Activated T-helper 1 cell treated with anti-CD3 and anti-CD28 coated beads, Interleukin-12 subunit alpha, Interleukin-12 subunit beta, Interleukin-2, Interleukin-4 antibody, amounts not matched to agents 30 ng/mL and 10 ng/mL and 1 ng/mL, durations not matched to agents 14 hours and 24 hours and 36 hours (primary cell): ENCODE measurements around the gene PITPNC1. TPM values are rescaled to one million over a fixed set of nuclear protein-coding genes. Genes with fewer than 3 reads are reported as not detected.

ENCODE experiments used
- DNase-seq: peaks from one replicate; pipeline ENCODE4 v3.0.0; 2021; ENCODE audit warnings: low spot score
- H3K27ac Mint-ChIP-seq: one replicate; pipeline ENCODE4 v1.8.0; 2021; ENCODE audit warnings: mild to moderate bottlenecking, mixed read lengths
- H3K27me3 Mint-ChIP-seq: one replicate; pipeline ENCODE4 v1.8.0; 2022; ENCODE audit warnings: mild to moderate bottlenecking, moderate library complexity, mixed read lengths; ENCODE audit not compliant: insufficient read depth
- H3K36me3 Mint-ChIP-seq: one replicate; pipeline ENCODE4 v1.8.0; 2021; ENCODE audit warnings: low read depth, mixed read lengths
- H3K4me1 Mint-ChIP-seq: one replicate; pipeline ENCODE4 v1.8.0; 2021; ENCODE audit warnings: low read depth, mixed read lengths
- H3K4me3 Mint-ChIP-seq: one replicate; pipeline ENCODE4 v1.8.0; 2021; ENCODE audit warnings: mild to moderate bottlenecking, moderate library complexity, mixed read lengths
- H3K9me3 Mint-ChIP-seq: one replicate; pipeline ENCODE4 v1.8.0; 2021; ENCODE audit warnings: mixed read lengths
- intact Hi-C: fragments of 100-400 bp; cut with micrococcal nuclease; formaldehyde crosslinking; loops from one replicate; pipeline ENCODE4 v1.15.1; 2024
- total RNA-seq: library from RNA; stranded (reverse); gene quantifications from 2 replicates; pipeline ENCODE4 v1.2.3, GENCODE V29; 2022

PITPNC1 gene
- total RNA-seq, 1 donor from 2014 or later: 17.7 TPM

DNA sequence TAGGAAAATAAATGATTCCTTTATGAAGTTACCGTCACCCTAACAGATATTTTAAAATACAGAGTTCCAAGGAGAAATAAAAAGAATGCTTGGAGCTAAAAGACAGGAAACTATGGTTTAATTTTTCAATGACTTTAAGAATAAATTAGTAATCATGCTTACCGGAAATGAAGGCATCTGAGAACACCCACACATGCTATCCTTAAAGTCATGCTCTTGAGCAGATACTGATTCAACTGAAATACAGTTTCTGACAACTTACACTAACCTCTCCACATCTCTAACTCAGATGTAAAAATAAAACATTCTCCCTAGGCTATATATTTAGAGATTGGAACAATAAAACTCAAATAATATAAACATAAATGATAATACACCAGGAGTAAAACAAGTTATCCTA lies 18.5 kb upstream of the PITPNC1 start:
- intact Hi-C loops: loop anchor here (1.0 kb wide), 1 partner anchor 8 kb away; the partner anchor contains the start of gene PSMD12
- peaks cover 51% of the 10 kb centered on the region for H3K36me3 Mint-ChIP-seq

DNA sequence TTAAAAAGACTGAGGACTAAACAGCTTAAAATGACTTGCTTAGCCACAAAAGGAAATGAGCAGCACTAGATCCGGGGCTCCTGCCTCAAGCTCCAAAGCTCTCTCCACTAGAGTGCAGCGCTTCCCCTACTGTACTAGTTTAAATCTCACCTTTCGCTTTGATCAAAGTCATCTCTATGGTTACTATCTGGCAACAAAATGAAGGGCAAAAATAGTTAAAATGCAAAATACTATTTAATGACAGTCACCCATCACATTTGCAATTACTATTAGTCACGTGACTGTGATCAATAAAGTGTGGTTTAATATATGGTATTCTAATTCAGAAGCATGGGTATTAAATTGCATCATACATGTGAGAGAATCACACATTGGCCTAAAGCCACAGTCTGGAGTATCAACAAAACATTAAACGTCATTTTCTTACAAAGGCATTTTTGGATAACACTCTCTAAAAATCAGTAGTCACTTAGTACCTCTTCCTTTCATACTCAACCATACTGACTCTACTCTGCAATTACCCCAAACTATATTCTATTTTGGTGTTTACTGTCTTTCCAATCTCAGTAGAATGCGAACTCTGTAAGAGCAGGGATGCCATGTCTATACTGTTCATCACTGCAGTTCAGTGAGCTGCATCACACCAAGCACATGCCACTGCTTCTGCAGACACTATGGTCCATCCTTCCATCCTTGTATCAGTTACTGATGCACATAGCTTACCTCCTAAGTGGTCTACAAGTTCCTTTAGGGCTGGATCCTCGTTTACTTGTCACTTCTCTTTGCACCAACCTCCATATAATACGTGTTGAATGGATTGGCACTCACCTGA lies 16.9 kb upstream of the PITPNC1 start:
- H3K27me3 Mint-ChIP-seq: no peaks in the 10 kb centered on the region
- intact Hi-C loops: loop anchor here (10.0 kb wide), 1 partner anchor 825 kb away; no protein-coding TSS in a partner anchor
- H3K9me3 Mint-ChIP-seq: no peaks in the 10 kb centered on the region
- peaks cover 48% of the 10 kb centered on the region for H3K36me3 Mint-ChIP-seq
- H3K4me3 Mint-ChIP-seq: peak overlapping the region; percentile 46
- H3K27ac Mint-ChIP-seq: peak overlapping the region; percentile 73
- DNase-seq: peak; percentile 46
- H3K4me1 Mint-ChIP-seq: peaks cover 62% of the 10 kb centered on the region

More for the DNA sequence above, 18.5 kb upstream of the PITPNC1 start:
- no peaks in the 10 kb centered on the region for H3K27me3 Mint-ChIP-seq
- no peaks in the 10 kb centered on the region for H3K9me3 Mint-ChIP-seq
- peak overlapping the region; percentile 78 for H3K27ac Mint-ChIP-seq
- no peak for DNase-seq
- peaks cover 54% of the 10 kb centered on the region for H3K4me1 Mint-ChIP-seq
- H3K4me3 Mint-ChIP-seq: peak overlapping the region; percentile 50

DNA sequence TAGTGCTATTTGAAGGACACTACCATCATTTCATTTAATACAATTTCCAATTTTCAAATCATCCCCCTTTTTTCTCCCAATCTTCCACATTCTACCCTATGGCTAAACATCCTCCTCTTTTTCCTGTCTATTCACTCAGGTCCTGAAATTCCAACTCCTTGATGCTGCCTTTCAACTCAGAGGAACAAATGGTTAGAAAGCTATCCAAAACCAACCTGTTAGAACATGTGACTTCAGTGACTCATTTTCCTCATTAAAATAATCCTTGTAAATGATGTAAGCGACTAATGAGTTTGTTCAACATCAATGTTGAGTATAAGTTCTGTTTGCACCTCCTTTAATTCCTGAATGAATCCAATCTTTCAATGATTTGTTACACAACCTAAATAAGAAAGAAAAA lies 16.2 kb upstream of the PITPNC1 start:
- Mint-ChIP-seq H3K4me1 (peaks cover 69% of the 10 kb centered on the region), H3K36me3 (peaks cover 47% of the 10 kb centered on the region), H3K4me3 (no peak overlapping the region), H3K9me3 (no peaks in the 10 kb centered on the region), H3K27me3 (no peaks in the 10 kb centered on the region), H3K27ac (peak overlapping the region; percentile 71)
- DNase-seq: no peak
- intact Hi-C loops: loop anchor here (10.0 kb wide), 1 partner anchor 824 kb away; no protein-coding TSS in a partner anchor

DNA sequence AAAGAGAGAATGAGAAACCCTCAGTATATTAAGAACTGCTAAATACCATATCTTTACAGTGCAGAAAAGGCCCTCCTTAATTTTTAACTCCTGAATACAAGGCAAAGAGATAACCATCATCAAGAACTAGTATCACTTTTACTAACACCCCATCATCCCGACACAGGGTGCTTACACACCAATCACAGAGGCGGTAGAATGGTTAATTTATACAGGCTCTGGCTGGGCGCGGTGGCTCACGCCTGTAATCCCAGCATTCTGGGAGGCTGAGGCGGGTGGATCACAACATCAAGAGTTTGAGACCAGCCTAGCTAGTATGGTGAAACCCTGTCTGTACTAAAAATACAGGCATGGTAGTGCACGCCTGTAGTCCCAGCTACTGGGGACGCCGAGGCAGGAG lies 14.9 kb upstream of the PITPNC1 start:
- no peak for DNase-seq
- Mint-ChIP-seq H3K27me3 (no peaks in the 10 kb centered on the region), H3K4me1 (peaks cover 75% of the 10 kb centered on the region), H3K36me3 (peaks cover 39% of the 10 kb centered on the region), H3K9me3 (no peaks in the 10 kb centered on the region), H3K4me3 (peak overlapping the region; percentile 32), H3K27ac (peak overlapping the region; percentile 25)
- intact Hi-C loops: loop anchor here (10.0 kb wide), 1 partner anchor 823 kb away; no protein-coding TSS in a partner anchor

DNA sequence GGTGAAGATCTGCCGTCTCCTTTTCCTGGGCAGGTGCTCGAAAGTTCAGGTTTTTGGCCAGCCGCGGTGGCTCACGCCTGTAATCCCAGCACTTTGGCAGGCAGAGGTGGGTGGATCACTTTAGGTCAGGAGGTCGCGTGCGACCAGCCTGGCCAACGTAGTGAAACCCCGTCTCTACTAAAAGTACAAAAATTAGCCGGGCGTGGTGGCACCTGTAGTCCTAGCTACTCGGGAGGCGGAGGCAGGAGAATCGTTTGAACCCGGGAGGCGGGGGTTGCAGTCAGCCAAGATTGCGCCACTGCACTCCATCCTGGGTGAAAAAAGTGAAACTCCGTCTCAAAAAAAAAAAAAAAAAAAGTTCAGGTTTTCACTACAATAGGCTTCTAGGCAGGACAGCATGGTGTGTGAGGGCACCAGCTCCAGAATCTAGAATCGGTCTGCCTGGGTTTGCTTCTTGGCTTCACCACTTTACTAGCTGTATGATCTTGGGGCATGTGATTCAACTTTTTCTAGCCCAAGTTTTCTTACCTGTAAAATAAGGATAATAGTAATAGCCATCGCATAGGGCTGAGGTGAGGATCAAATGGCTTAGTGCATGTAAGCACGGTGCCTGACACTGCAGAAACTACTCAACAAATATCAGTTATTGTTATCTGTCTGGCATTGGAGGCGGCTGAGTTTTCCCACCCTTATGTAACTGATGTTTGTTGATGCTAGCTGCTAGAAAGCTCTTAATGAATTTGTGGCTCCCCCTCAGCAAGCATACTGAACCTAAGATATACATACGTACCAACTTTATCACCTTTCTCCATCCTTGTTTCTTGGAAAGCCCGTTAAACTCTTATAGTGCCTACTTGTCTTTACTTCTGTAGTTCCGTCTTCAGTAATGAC lies 12.0 kb upstream of the PITPNC1 start:
- Mint-ChIP-seq H3K9me3 (no peaks in the 10 kb centered on the region), H3K4me3 (peak overlapping the region; percentile 96), H3K36me3 (peaks cover 26% of the 10 kb centered on the region), H3K27ac (peak overlapping the region; percentile 94), H3K4me1 (peaks cover 66% of the 10 kb centered on the region), H3K27me3 (no peaks in the 10 kb centered on the region)
- DNase-seq: no peak
- intact Hi-C loops: loop anchor here (1.0 to 10.0 kb wide), 3 partner anchors 66 to 820 kb away; partner anchors contain the start of gene HELZ

DNA sequence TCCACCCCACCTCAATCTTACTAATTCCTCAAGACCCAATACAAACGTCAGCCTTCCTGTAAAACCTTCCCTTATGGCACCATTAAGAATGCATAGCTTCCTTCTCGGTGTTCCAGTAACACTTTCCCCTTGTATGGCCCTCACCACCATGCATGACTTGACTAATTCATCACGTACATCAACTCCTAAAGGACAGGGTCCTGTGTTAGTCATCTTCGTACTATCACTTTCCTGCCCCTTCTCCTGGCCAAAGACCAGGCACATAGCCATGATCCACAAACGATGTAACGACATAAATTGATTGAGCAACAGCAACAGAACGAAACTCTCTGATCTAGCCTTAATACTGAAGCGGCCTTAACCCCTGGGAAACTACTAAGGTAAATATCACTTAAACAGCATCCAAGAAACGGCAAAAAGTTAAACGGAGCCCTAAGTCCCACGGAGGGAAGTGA lies 11.3 kb upstream of the PITPNC1 start:
- Mint-ChIP-seq H3K9me3 (no peaks in the 10 kb centered on the region), H3K27ac (peak overlapping the region; percentile 94), H3K4me3 (peak overlapping the region; percentile 96), H3K36me3 (peaks cover 25% of the 10 kb centered on the region), H3K27me3 (no peaks in the 10 kb centered on the region), H3K4me1 (peaks cover 59% of the 10 kb centered on the region)
- intact Hi-C loops: loop anchor here (1.0 to 10.0 kb wide), 8 partner anchors 7 to 819 kb away; partner anchors contain the start of genes BPTF, HELZ and NOL11
- DNase-seq: no peak

DNA sequence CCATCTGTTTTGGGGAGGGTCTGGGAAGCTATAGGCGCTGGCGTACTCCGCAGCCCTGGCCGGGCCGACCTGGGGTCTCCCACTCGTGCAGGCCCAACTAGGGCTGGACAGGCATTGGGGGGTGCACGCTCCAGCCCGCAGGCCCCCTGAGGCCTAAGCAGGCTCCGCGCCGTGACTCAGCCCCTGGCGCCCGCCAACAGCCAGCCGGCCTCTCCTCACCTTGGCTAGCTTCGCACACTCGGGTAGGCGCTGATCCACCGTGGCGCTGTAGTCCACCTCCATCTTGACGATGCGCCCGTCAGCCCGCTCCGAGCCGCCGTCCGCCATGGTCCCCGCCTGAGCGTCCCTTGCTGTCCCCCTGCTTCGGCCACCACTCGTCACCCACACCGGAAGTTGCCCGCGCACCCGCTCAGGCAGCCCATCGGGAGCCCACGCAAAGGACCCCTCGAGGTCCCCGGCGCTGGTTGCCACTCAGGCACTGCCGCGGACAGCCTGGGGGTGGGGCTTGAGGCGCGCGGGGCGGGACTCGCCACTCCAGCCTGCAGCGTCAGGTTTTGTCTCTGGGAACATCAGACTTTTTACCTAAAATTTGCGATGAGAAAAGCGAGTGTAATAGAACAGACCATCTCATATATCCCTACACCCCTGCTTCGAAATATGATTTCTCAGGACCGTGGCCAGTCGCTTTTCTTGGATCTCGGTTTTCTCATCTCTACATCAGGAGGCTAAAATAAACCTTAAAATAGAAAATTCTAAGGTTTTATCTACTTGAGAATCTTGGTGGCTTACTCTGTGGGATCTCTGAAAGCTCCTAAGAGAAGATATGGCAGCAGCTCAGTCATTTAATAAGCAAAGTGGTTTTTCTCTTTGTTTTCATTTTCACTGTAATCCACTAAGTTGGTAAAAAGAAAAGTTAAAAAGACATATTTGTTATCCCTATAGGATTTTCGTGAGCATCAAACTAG lies 10.6 kb upstream of the PITPNC1 start, which contains the start of gene PSMD12:
TSS of gene PSMD12 (minus strand) at position 385 of the 965 bp plus-strand sequence. CDS start at position 327, 58 bp downstream.
- Mint-ChIP-seq H3K27me3 (no peaks in the 10 kb centered on the region), H3K9me3 (no peaks in the 10 kb centered on the region), H3K4me1 (peaks cover 52% of the 10 kb centered on the region), H3K36me3 (peaks cover 21% of the 10 kb centered on the region), H3K4me3 (peak within 1 kb of the TSS; percentile 96), H3K27ac (peak within 1 kb of the TSS; percentile 94)
- peak; percentile 92 for DNase-seq
- intact Hi-C loops: loop anchor here (1.0 to 10.0 kb wide), 6 partner anchors 8 to 818 kb away; partner anchors contain the start of genes BPTF and NOL11

DNA sequence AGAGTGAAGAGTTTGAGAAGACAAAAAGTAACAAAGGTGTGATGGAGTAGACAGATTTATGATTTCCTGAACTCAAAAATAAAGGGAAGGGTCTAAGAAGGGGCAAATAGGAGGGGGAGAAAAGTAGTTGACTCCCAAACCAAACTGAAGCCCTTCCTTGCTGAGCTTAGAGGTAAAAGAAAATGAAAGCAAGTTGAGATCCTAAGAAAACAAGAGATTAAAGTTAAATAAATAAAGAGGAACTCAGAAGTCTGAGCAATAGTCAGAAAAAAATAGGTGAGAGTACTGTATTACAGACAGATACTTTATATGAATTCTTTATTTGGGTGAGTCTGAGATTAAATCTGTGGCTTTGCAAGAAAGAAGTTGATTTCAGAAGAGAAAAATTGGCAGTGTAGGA lies 7.4 kb upstream of the PITPNC1 start:
- Mint-ChIP-seq H3K27me3 (peaks cover under 1% of the 10 kb centered on the region), H3K36me3 (peaks cover 6% of the 10 kb centered on the region), H3K9me3 (no peaks in the 10 kb centered on the region), H3K27ac (no peak overlapping the region), H3K4me3 (no peak overlapping the region), H3K4me1 (peaks cover 29% of the 10 kb centered on the region)
- intact Hi-C loops: loop anchor here (10.0 kb wide), 1 partner anchor 815 kb away; no protein-coding TSS in a partner anchor
- DNase-seq: no peak

DNA sequence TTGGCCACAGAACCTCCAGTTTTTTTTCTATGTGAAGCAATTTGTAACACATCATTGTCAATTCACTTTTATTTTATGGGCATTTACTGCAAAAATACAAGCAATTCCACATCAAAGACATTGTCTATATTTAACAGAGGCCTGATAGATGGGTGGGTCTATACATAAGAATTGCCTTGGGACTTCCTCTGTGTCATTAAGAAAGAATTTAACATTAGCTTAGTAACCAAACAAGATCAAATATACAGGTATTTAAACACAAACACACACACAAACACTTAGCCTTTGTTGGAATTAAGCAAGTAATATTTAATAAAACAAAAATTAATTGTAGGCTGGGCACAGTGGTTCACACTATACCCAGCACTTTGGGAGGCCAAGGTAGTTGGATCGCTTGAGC lies 4.3 kb upstream of the PITPNC1 start:
- no peak for DNase-seq
- Mint-ChIP-seq H3K4me3 (no peak overlapping the region), H3K4me1 (peaks cover 23% of the 10 kb centered on the region), H3K27ac (no peak overlapping the region), H3K36me3 (no peaks in the 10 kb centered on the region), H3K9me3 (no peaks in the 10 kb centered on the region), H3K27me3 (peaks cover 2% of the 10 kb centered on the region)
- intact Hi-C loops: no loop called here

DNA sequence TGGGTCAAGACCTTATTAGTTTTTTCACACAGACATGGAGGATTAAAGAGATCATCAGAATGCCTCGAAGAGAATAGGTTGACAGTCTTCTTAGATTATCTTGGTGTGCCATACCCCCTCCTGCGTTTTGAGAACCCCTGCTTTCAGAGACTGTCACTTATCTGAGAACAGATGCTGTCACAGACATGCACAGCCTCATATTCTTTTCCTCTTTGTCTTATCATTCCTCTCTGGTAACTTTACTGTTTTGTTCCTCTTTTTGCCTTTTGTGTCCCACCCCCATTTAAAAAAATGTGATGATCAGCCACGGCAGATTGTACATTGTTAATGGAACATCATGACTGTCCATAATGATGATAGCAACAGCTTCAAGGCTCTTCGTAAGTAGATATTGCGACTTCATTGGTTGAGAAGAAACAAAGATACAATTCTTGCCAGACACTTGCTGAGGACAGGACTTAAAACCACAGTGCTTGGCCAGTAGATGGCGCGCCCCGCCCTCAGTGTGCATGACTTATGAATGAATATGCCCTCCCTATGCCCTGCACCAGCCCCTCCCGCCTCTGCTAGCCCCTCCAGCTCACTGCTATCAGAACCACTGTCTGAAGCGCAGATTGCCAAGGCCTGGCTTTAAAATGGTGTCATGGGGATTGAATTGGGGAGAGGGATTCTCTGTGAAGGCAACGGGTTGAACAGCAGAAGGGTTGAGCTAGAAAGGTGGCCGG lies 2.6 kb upstream of the PITPNC1 start:
- Mint-ChIP-seq H3K36me3 (no peaks in the 10 kb centered on the region), H3K27me3 (peaks cover 2% of the 10 kb centered on the region), H3K27ac (no peak overlapping the region), H3K9me3 (no peaks in the 10 kb centered on the region), H3K4me3 (peak overlapping the region; percentile 58), H3K4me1 (peaks cover 29% of the 10 kb centered on the region)
- intact Hi-C loops: loop anchor here (1.0 to 5.0 kb wide), 5 partner anchors 8 to 1953 kb away; partner anchors contain the start of genes ABCA5 and PSMD12
- peak; percentile 79 for DNase-seq

DNA sequence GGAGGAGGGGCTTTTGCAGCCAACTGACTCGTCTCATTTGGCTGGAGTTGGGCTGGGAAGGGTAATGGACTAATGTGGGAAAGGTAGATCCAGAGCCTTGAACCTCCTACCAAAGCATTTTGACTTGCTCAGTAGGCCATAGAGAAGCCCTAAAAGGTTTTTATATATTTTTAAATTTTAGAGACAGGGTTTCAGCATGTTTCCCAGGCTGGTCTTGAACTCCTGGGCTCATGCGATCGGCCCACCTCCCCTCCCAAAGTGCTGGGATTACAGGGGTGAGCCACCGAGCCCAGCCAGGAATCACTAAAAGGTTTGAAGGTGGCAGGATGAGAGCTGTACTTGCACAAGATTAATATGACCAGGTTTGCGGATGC lies 2.0 kb upstream of the PITPNC1 start:
- intact Hi-C loops: loop anchor here (5.0 kb wide), 1 partner anchor 1952 kb away; the partner anchor contains the start of gene ABCA5
- Mint-ChIP-seq H3K27ac (no peak overlapping the region), H3K9me3 (no peaks in the 10 kb centered on the region), H3K4me1 (peaks cover 29% of the 10 kb centered on the region), H3K4me3 (peak overlapping the region; percentile 58), H3K36me3 (peaks cover 1% of the 10 kb centered on the region), H3K27me3 (peaks cover 2% of the 10 kb centered on the region)
- no peak for DNase-seq
